GM10248 (cell line): ENCODE data around the gene RPP30.

Source experiments
- CTCF ChIA-PET: fragments of 300-600 bp; sonication (Branson Sonifier 250); formaldehyde crosslinking; extraction: SDS; loops from one replicate; lab custom pipeline; 2021; ENCODE audit warnings: antibody characterized with exemption; lab: Yijun Ruan, JAX
- POLR2A ChIA-PET: fragments of 350-650 bp; sonication (Branson Sonifier 250); formaldehyde crosslinking; extraction: SDS; loops from one replicate; lab custom pipeline; 2020; ENCODE audit warnings: antibody characterized with exemption; lab: Yijun Ruan, JAX
- DNase-seq: peaks from one replicate; pipeline ENCODE4 v3.0.0; 2012; ENCODE audit errors: extremely low spot score
- CTCF ChIP-seq: IDR thresholded peaks from 2 replicates; pipeline ENCODE4 v1.5.1; 2012; ENCODE audit warnings: mild to moderate bottlenecking, low read depth; ENCODE audit errors: extremely low read depth, missing control alignments, control extremely low read depth

RPP30 gene

DNA sequence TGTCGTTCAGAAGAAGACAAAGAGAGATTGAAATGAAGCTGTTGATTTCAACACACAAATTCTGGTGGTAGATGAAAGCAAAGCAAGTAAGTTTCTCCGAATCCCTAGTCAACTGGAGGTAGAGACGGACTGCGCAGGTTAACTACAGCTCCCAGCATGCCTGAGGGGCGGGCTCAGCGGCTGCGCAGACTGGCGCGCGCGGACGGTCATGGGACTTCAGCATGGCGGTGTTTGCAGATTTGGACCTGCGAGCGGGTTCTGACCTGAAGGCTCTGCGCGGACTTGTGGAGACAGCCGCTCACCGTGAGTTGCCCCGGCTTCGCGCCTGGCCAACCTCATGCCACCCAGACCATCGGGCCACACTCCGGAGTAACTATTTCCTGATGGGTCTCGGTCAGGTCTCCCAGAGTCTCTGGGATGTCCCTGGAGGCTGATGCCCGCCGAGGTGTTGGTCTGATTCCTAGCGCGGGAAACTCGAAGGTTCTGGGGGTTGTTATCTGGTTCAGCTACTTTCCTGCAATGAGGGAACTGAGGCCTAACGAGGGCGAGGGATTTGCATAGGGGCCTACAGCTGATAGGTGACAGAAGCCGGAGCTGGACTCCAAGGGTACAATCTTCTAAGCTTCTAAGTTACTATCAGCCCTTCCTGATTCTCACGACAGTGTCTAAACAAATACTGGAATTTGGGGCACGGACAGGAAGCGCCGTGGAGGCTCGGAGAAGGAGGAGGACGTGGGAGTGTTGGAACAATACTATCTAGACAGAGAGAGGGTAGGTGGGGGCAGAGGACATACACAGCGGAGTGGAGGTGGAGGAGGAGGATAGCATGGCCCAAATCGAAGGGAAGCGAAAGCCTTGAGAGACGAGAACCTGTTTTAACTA is at the start of gene RPP30:
Gene RPP30, plus strand, starts transcription at position 209 of the 882 bp plus-strand sequence. Its CDS starts 13 bp downstream, at position 222.
- TF ChIP-seq CTCF: no peak
- DNase-seq: peak; percentile 88
- CTCF ChIA-PET: interaction anchor here (1.0 to 1.5 kb wide), 12 partner anchors 8 to 378 kb away, joined by 3 to 7 read pairs (median 4); no protein-coding TSS in a partner anchor
- POLR2A ChIA-PET: interaction anchor here (0.5 kb wide), 1 partner anchor 8 kb away, joined by 3 read pairs; no protein-coding TSS in a partner anchor

GRCh38 chr10:90822508-90822907 is 49.3 kb upstream of the RPP30 start:
- no peak for TF ChIP-seq CTCF
- CTCF ChIA-PET: no interaction called here
- DNase-seq: no peak
- POLR2A ChIA-PET: no interaction called here

DNA sequence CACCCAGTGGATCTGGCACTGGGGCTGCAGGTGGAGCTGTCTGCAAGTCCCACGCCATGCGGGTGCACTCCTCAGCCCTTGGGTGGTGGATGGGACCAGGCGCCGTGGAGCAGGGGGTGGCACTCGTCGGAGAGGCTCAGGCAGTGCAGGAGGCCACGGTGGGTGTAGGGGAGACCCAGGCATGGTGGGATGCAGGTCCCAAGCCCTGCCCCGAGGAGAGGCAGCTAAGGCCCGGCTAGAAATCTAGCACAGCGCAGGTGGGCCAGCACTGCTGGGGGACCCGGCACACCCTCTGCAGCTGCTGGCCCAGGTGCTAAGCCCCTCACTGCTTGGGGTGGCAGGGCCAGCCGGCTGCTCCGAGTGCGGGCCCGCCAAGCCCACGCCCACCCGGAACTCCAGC is 39.7 kb upstream of the RPP30 start:
- ChIA-PET POLR2A (no interaction called here), CTCF (no interaction called here)
- no peak for DNase-seq

DNA sequence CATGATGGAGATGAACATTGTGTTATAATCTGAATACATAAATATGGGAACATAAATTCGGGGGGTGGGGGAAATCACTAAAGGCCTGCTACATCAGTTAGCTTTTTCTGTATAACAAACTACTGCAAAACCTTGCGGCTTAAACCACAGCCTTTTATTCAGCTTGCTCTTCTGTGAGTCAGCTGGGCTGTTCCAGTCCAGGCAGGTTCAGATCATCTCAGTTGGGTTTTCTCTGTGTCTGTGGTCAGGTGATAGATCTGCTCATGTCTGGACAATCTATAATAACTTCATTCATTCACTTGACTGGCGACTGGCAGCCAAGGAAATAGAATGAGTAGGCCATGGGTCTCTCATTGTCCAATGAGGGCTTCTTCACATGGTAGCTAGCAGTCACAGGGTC is 37.4 kb upstream of the RPP30 start:
- no peak for DNase-seq
- ChIA-PET POLR2A (no interaction called here), CTCF (no interaction called here)
- no peak for TF ChIP-seq CTCF

More for the DNA sequence above, 39.7 kb upstream of the RPP30 start:
- TF ChIP-seq CTCF: no peak

- ChIA-PET CTCF (interaction anchor here (0.8 kb wide), 1 partner anchor 336 kb away, joined by 3 read pairs; no protein-coding TSS in a partner anchor), POLR2A (no interaction called here)
- no peak for DNase-seq
- no peak for TF ChIP-seq CTCF
Measured at GRCh38 chr10:90837486-90837885, 34.3 kb upstream of the RPP30 start.

- TF ChIP-seq CTCF: no peak
- DNase-seq: no peak
- ChIA-PET CTCF (no interaction called here), POLR2A (no interaction called here)
Measured at GRCh38 chr10:90842725-90843124, 29.0 kb upstream of the RPP30 start.
